Cardiac muscle cell (in vitro differentiated cells and primary cell): Measurements from ENCODE around the gene CLTCL1. TPM values are rescaled to one million over a fixed set of nuclear protein-coding genes. Genes with fewer than 3 reads are reported as not detected.

Source experiments
- DNase-seq, 2 donors: peaks; one replicate each; pipeline versions ENCODE4 v3.0.0 to v3.0.0-alpha.2; 2010 to 2017; ENCODE audit warnings: low read depth in 1 of 2, low spot score in 1 of 2
- H3K27ac ChIP-seq: fragments of 200-600 bp; sonication (generic); 2 replicates; pipeline ENCODE4 v1.5.1; 2016
- H3K27me3 ChIP-seq: fragments of 200-600 bp; sonication (generic); 2 replicates; pipeline ENCODE4 v1.6.0; 2016; ENCODE audit warnings: control low read depth
- H3K36me3 ChIP-seq: fragments of 200-600 bp; sonication (generic); 2 replicates; pipeline ENCODE4 v1.5.1; 2016; ENCODE audit warnings: control low read depth
- H3K4me1 ChIP-seq: fragments of 200-600 bp; sonication (generic); 2 replicates; pipeline ENCODE4 v1.8.1; 2017; ENCODE audit warnings: low read depth, mild to moderate bottlenecking, mixed run types
- H3K4me3 ChIP-seq: fragments of 200-600 bp; sonication (generic); 2 replicates; pipeline ENCODE4 v1.5.1; 2016; ENCODE audit warnings: mild to moderate bottlenecking
- H3K9me3 ChIP-seq: fragments of 200-600 bp; sonication (generic); 2 replicates; pipeline ENCODE4 v1.5.1; 2017; ENCODE audit warnings: low read depth, mild to moderate bottlenecking, control low read depth
- CTCF ChIP-seq: IDR thresholded peaks from 2 replicates; pipeline ENCODE4 v1.5.1; 2012; ENCODE audit warnings: low read depth, mild to moderate bottlenecking, low read length
- polyA plus RNA-seq: library from polyadenylated mRNA; unstranded; fragments of >200 nt; fragmentation: Nextera tagmentation; extraction: Ambion mirVana; gene quantifications from 2 replicates; pipeline ENCODE4 v1.2.1, GENCODE V29; 2016
- total RNA-seq: library from RNA; depleted of rRNA; stranded (reverse); fragments of >200 nt; gene quantifications from 2 replicates; pipeline ENCODE4 v1.2.3, GENCODE V29; 2016

Gene CLTCL1
- total and polyA plus RNA-seq, 2 experiments from 2014 or later: 3.9 to 12.2 TPM

GRCh38 chr22:19253143-19253542, 38.4 kb downstream of the CLTCL1 start:
- no peaks in the 10 kb centered on the region for H3K36me3 ChIP-seq
- H3K27ac ChIP-seq: no peak overlapping the region
- DNase-seq: no peak
- TF ChIP-seq CTCF: no peak
- no peaks in the 10 kb centered on the region for H3K27me3 ChIP-seq
- no peak overlapping the region for H3K4me3 ChIP-seq
- no peaks in the 10 kb centered on the region for H3K4me1 ChIP-seq
- no peaks in the 10 kb centered on the region for H3K9me3 ChIP-seq

DNA sequence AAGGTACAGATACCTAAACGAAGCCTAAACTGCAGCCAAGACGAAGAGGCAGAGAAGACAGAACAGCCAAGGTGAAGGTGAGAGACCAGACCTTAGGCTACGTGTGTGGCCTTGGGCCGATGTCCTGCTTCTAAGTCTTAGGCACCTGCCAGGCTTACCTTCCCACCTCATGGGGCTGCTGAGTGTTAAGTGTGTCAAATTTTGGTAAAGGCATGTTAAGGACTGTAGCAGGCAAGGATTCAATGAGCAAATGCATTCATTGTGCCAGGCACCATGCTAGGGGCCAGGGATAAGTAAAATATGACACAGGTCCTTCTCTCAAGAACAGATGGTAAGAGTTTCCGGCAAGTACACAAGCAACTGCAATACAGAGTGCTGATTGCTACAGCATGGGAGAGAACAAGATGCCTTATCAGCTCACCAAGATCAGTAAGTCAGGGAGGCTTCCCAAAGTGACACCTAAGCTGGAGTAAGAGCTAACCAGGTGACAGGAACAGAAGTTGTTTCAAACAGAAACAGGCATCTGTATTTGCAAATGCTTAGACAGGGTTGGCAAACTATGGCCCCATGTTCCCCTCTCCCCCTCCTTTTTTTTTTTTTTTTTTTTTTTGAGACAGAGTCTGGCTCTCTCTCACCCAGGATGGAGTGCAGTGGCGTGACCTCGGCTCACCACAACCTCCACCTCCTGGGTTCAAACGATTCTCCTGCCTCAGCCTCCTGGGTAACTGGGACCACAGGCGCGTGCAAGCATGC, 46.7 kb downstream of the CLTCL1 start:
- Histone ChIP-seq H3K27ac (no peak overlapping the region), H3K27me3 (no peaks in the 10 kb centered on the region), H3K4me1 (no peaks in the 10 kb centered on the region), H3K4me3 (no peak overlapping the region), H3K36me3 (no peaks in the 10 kb centered on the region), H3K9me3 (no peaks in the 10 kb centered on the region)
- TF ChIP-seq CTCF: no peak
- no peak for DNase-seq

- no peak overlapping the region for H3K4me3 ChIP-seq
- no peaks in the 10 kb centered on the region for H3K9me3 ChIP-seq
- H3K36me3 ChIP-seq: no peaks in the 10 kb centered on the region
- H3K27me3 ChIP-seq: no peaks in the 10 kb centered on the region
- no peak for DNase-seq
- no peak overlapping the region for H3K27ac ChIP-seq
- H3K4me1 ChIP-seq: no peaks in the 10 kb centered on the region
- TF ChIP-seq CTCF: no peak
Observed at GRCh38 chr22:19242699-19243098, 48.8 kb downstream of the CLTCL1 start.

- Histone ChIP-seq H3K36me3 (no peaks in the 10 kb centered on the region), H3K4me3 (no peak overlapping the region), H3K27me3 (no peaks in the 10 kb centered on the region), H3K9me3 (no peaks in the 10 kb centered on the region), H3K27ac (no peak overlapping the region), H3K4me1 (no peaks in the 10 kb centered on the region)
- no peak for TF ChIP-seq CTCF
- no peak for DNase-seq
Observed at GRCh38 chr22:19241593-19241906, 50.0 kb downstream of the CLTCL1 start.

DNA sequence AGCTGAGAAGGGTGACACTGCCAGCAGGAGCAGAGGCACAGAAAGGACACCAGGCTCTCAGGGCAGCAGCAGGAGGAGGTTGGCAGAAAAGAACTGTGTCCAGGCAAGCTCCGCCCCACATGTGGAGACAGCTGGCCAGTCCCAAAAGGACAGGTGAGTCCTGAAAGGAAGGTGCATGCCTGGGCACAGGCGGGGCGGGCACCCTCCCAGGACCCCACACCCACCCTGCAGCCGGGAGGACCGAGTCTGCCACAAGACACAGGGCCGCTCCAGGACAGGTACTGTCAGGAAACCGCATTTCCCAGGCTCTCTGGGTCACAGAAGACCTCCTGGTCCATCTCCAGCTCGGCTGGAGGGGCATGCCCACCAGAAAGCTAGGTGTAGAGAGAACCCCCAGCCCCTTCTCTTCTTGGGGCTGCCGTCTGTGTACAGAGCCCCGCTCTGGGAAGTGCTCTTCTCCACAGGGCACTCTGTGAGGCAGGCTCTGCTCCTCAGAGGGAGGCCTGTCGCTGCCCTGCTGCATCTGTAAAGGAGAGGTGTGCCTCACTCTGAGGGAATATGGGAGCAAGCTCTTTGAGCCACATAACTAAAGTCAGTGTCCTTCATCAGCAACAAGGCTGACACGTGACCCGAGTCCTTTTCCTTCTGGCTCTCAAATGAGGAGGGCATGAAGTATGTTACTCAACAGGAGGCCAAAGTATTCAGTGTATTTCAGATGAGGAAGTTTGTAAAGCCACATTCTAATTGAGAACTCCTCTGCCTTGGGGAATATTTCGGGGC, 50.5 kb downstream of the CLTCL1 start:
- DNase-seq: no peak

More for the DNA sequence above, 50.5 kb downstream of the CLTCL1 start:
- Histone ChIP-seq H3K4me1 (no peaks in the 10 kb centered on the region), H3K4me3 (no peak overlapping the region), H3K27me3 (no peaks in the 10 kb centered on the region), H3K27ac (no peak overlapping the region), H3K9me3 (no peaks in the 10 kb centered on the region), H3K36me3 (no peaks in the 10 kb centered on the region)
- TF ChIP-seq CTCF: no peak
